NCI-H1930 (cell line): ENCODE results near the gene KCNK18.
A peak's percentile ranks its signal among the peaks of the same experiment; 100 is the strongest.
"Not testable (repeated sequence)": the region's sequence is repeated elsewhere in the genome, so short reads cannot be mapped to it uniquely, and the experiment has no call there.

Experiments used
- DNase-seq, 2 experiments: peaks; one replicate each; lab custom pipeline; 2025; lab: John Stamatoyannopoulos, UW

The KCNK18 gene

GRCh38 chr10:117170244-117170643, 27.0 kb upstream of the KCNK18 start:
- no peak for DNase-seq

- peak; percentile 60 to 64 for DNase-seq
Observed at GRCh38 chr10:117174439-117175214, 22.7 kb upstream of the KCNK18 start.

- no peak for DNase-seq
Observed at GRCh38 chr10:117175215-117175900, 21.9 kb upstream of the KCNK18 start.

GRCh38 chr10:117175901-117176534, 21.3 kb upstream of the KCNK18 start:
- DNase-seq = peak in 1 of 2 experiments; percentile 30

GRCh38 chr10:117178190-117178589, 19.1 kb upstream of the KCNK18 start:
- no peak for DNase-seq

- no peak for DNase-seq
Observed at GRCh38 chr10:117184296-117184695, 13.0 kb upstream of the KCNK18 start.

- no peak for DNase-seq
Observed at GRCh38 chr10:117184821-117185220, 12.5 kb upstream of the KCNK18 start.

GRCh38 chr10:117185817-117186216, 11.5 kb upstream of the KCNK18 start:
- not testable (repeated sequence) for DNase-seq

GRCh38 chr10:117186832-117187615, 10.3 kb upstream of the KCNK18 start:
- no peak for DNase-seq

- no peak for DNase-seq
Observed at GRCh38 chr10:117188371-117188770, 8.9 kb upstream of the KCNK18 start.

GRCh38 chr10:117189557-117189956, 7.7 kb upstream of the KCNK18 start:
- DNase-seq = no peak

GRCh38 chr10:117198088-117198487, 799 bp downstream of the KCNK18 start:
- no peak for DNase-seq

- no peak for DNase-seq
Observed at GRCh38 chr10:117201826-117202225, 4.5 kb downstream of the KCNK18 start.

GRCh38 chr10:117204316-117204715, 7.0 kb downstream of the KCNK18 start:
- no peak for DNase-seq

GRCh38 chr10:117212176-117212575, 14.9 kb downstream of the KCNK18 start:
- no peak for DNase-seq

- no peak for DNase-seq
Observed at GRCh38 chr10:117214401-117214800, 17.1 kb downstream of the KCNK18 start.

- DNase-seq = no peak
Observed at GRCh38 chr10:117215079-117215478, 17.8 kb downstream of the KCNK18 start.

- no peak for DNase-seq
Observed at GRCh38 chr10:117216028-117216427, 18.7 kb downstream of the KCNK18 start.

- DNase-seq = peak; percentile 31 to 60
Observed at GRCh38 chr10:117216611-117217195, 19.4 kb downstream of the KCNK18 start.

- DNase-seq = no peak
Observed at GRCh38 chr10:117217196-117217761, 20.0 kb downstream of the KCNK18 start.

- no peak for DNase-seq
Observed at GRCh38 chr10:117218654-117219053, 21.4 kb downstream of the KCNK18 start.
